ENCODE data around the gene NFIC. TPM values are rescaled to one million over a fixed set of nuclear protein-coding genes. Genes with fewer than 3 reads are reported as not detected.

NFIC gene
- total and polyA plus RNA-seq, 2 of the 4 experiments (the other 2 are of a cell fraction) = 21.9 to 32.1 TPM

DNA sequence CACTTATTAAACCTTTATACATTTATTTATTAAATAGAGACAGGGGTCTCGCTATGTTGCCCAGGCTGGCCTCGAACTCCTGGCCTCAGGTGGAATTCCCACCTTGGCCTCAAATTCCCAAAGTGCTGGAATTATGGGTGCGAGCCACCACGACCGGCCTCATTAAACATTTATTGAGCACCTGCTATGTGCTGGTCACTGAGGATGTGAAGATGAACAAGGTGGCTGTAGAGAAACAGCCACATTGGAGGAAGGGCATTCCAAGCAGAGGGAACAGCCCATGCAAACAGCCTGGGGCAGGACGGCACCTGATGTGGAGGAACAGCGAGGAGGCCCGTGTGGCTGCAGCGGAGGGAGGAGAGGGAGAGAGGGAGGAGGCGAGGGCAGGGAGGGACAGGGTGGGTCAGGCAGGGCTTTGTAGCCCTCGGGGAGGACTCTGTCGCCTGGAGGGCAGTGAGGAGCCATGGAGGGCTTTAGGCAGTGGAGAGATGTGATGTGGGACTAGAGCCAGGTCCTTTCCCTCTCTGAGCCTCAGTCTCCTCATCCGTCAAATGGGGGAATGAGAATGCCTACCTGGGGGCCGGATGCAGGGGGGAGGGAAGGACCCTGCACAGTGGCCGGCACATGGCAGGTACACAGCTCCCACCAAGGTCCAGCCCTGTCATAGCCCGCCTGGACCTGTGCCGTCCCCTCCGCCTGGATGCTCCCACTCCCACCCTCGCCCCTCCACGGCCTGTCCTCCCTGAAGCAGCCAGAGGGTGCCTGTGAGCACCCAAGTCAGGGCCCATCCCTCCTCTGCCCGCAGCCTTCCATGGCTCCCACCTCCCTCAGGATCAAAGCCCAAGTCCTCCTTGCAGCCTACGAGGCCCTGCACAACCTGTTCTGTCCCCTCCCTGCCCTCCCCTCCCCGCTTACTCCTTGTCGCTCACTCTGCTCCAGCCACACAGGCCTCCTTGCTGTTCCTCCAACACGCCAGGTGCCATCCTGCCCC lies 21.5 kb upstream of the NFIC start:
- dilution Hi-C loops (cut with HindIII; ENCODE audit: low sequenced_read_pairs, unreplicated experiment) = no loop called here

More for the DNA sequence above, 21.5 kb upstream of the NFIC start:
- Histone ChIP-seq H4K91ac (ENCODE audit: insufficient read depth, low read depth, low read length) (no peak overlapping the region), H4K5ac (ENCODE audit: low read depth, low read length) (no peak overlapping the region), H2BK120ac (ENCODE audit: low read depth, low read length) (no peak overlapping the region), H4K8ac (ENCODE audit: low read depth in 2 of 2, low read length in 2 of 2) (no peak overlapping the region), H3K36me3 (ENCODE audit: control insufficient read depth, insufficient read depth, low read length) (no peaks in the 10 kb centered on the region), H4K20me1 (ENCODE audit: insufficient read depth, low read length) (no peaks in the 10 kb centered on the region), H3K27ac (ENCODE audit: insufficient read depth, low read length) (no peak overlapping the region), H3K18ac (ENCODE audit: low read depth, low read length) (no peak overlapping the region), H2BK20ac (ENCODE audit: low read depth, low read length) (no peak overlapping the region), H3K4me2 (ENCODE audit: low read depth, low read length) (no peak overlapping the region), H3K9me3 (ENCODE audit: control insufficient read depth, insufficient read depth, low read length) (no peaks in the 10 kb centered on the region), H3K9me1 (ENCODE audit: insufficient read depth, low read length) (0 out of 2 replicates have a peak, but pooled peaks cover 3% of the 10 kb centered on the region), H3K4me3 (ENCODE audit: insufficient read depth, low read depth, low read length) (no peak overlapping the region), H2BK5ac (ENCODE audit: low read depth, low read length, poor library complexity, severe bottlenecking) (no peak overlapping the region), H2AFZ (replicated peaks; ENCODE audit: low read length, poor library complexity) (no peak overlapping the region), H3K4me1 (ENCODE audit: control insufficient read depth, insufficient read depth, low read length) (peaks cover 15% of the 10 kb centered on the region), H2BK15ac (ENCODE audit: low read depth, low read length) (no peak overlapping the region), H3K14ac (replicated peaks; ENCODE audit: low read depth, low read length) (no peak overlapping the region), H3K79me1 (ENCODE audit: low read depth in 1 of 2, low read length in 2 of 2) (no peaks in the 10 kb centered on the region), H3K23ac (ENCODE audit: low read depth, low read length) (no peak overlapping the region), H3K56ac (ENCODE audit: extremely low read depth, insufficient read depth, low read length) (no peak overlapping the region), H3K27me3 (ENCODE audit: control insufficient read depth, insufficient read depth, low read length) (no peaks in the 10 kb centered on the region), H2AK9ac (replicated peaks; ENCODE audit: low read depth, low read length, poor library complexity) (peak overlapping the region; percentile 28), H3K4ac (ENCODE audit: low read depth, low read length) (no peak overlapping the region; the same call in 1 of the 2 replicates), H3K9ac (ENCODE audit: low read depth, low read length) (no peak overlapping the region), H2AK5ac (ENCODE audit: low read depth, low read length) (peak overlapping the region; percentile 78)
- WGBS, 2 experiments (ENCODE audit: extremely low coverage in 2 of 2, insufficient read length in 1 of 2) = 94% methylated on average over 9 of the region's 25 CpGs; no CpG with 5 or more reads in 1 of the 2 experiments
- intact Hi-C loops (cut with micrococcal nuclease) (no loop called here), in situ Hi-C loops (cut with MboI; ENCODE audit: low sequenced_read_pairs) (no loop called here)
- DNase-seq (no peak), ATAC-seq (ENCODE audit: low read depth) (no peak)
- CTCF ChIA-PET = no interaction called here
- no TSS peak for BruUV-seq (replicated peaks)
- POLR2A ChIA-PET (ENCODE audit: unreplicated experiment) = no interaction called here
- TF ChIP-seq CEBPB (IDR thresholded peaks at IDR 0.05; ENCODE audit: low read depth, low read length) = no peak
- TF ChIP-seq RCOR1 (IDR thresholded peaks at IDR 0.05; ENCODE audit: insufficient replicate concordance, low read length) = no peak
- TF ChIP-seq MAFK (IDR thresholded peaks at IDR 0.05; ENCODE audit: low read depth, low read length) = no peak
- no peak for TF ChIP-seq CHD1 (IDR thresholded peaks at IDR 0.05; ENCODE audit: low read depth, low read length)
- TF ChIP-seq MXI1 (IDR thresholded peaks at IDR 0.05; ENCODE audit: borderline replicate concordance, low read depth, low read length) = no peak
- no peak for TF ChIP-seq POLR2A (IDR thresholded peaks at IDR 0.05; ENCODE audit: low read depth, low read length)
- TF ChIP-seq, protein P1, sequence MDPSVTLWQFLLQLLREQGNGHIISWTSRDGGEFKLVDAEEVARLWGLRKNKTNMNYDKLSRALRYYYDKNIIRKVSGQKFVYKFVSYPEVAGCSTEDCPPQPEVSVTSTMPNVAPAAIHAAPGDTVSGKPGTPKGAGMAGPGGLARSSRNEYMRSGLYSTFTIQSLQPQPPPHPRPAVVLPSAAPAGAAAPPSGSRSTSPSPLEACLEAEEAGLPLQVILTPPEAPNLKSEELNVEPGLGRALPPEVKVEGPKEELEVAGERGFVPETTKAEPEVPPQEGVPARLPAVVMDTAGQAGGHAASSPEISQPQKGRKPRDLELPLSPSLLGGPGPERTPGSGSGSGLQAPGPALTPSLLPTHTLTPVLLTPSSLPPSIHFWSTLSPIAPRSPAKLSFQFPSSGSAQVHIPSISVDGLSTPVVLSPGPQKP (IDR thresholded peaks at IDR 0.05; ENCODE audit: borderline replicate concordance, low read depth, low read length) = no peak
- no peak for TF ChIP-seq MAZ (IDR thresholded peaks at IDR 0.05; ENCODE audit: borderline replicate concordance, low read depth, low read length)
- no peak for TF ChIP-seq BHLHE40 (IDR thresholded peaks at IDR 0.05; ENCODE audit: low read depth, low read length)
- TF ChIP-seq, protein P2, sequence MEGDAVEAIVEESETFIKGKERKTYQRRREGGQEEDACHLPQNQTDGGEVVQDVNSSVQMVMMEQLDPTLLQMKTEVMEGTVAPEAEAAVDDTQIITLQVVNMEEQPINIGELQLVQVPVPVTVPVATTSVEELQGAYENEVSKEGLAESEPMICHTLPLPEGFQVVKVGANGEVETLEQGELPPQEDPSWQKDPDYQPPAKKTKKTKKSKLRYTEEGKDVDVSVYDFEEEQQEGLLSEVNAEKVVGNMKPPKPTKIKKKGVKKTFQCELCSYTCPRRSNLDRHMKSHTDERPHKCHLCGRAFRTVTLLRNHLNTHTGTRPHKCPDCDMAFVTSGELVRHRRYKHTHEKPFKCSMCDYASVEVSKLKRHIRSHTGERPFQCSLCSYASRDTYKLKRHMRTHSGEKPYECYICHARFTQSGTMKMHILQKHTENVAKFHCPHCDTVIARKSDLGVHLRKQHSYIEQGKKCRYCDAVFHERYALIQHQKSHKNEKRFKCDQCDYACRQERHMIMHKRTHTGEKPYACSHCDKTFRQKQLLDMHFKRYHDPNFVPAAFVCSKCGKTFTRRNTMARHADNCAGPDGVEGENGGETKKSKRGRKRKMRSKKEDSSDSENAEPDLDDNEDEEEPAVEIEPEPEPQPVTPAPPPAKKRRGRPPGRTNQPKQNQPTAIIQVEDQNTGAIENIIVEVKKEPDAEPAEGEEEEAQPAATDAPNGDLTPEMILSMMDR (conservative IDR thresholded peaks at IDR 0.05; ENCODE audit: low read depth, low read length) = no peak
- no peak for TF ChIP-seq SMC3 (IDR thresholded peaks at IDR 0.05; ENCODE audit: low read depth, low read length)
- TF ChIP-seq, protein P3, sequence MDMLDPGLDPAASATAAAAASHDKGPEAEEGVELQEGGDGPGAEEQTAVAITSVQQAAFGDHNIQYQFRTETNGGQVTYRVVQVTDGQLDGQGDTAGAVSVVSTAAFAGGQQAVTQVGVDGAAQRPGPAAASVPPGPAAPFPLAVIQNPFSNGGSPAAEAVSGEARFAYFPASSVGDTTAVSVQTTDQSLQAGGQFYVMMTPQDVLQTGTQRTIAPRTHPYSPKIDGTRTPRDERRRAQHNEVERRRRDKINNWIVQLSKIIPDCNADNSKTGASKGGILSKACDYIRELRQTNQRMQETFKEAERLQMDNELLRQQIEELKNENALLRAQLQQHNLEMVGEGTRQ (IDR thresholded peaks at IDR 0.05; ENCODE audit: low read depth, low read length) = no peak
